Measurements from ENCODE around the gene MACROD1.
"Not testable (repeated sequence)": the region's sequence is repeated elsewhere in the genome, so short reads cannot be mapped to it uniquely, and the experiment has no call there.

The MACROD1 gene

DNA sequence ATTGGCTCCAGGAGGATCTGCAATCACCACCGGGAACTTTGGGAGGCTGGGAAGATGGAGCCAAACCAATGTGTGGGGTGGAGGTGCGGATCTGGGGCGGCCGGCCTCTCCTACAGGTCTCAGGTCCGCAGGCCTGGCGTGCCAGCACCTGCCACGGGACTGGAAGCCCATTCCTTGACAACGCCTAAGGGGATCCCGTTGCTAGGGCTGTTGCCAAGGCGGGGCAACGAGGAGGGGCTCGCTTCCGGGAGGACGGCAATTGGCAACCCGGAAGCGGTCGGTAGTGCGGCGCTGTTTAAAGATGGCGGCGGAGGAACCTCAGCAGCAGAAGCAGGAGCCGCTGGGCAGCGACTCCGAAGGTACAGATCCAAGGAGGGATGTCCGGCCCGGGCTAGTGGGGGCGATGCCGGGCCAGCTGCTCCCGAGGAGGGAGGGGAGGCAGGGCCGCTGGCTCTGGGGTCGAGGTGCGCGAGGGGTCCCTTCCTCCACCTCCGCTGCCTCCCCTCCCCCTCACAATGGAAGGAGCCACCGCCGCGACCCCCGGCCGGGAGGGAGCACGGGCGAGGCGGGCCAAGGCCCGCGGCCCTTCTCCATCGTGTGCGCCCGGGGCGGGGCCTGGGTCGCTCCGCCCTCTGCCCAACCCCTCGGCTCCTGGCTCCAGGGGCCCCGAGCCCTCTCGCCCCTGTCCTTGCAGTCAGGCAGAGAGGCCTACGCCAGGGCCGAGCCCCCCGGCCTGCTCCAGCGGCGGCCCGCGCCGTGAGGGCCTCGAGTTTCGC lies 179.6 kb downstream of the MACROD1 start, which contains the start of gene OTUB1:
Gene OTUB1 (plus strand): TSS at position 283 of the 776 bp plus-strand sequence. CDS start 19 bp downstream, at position 302.
- TF ChIP-seq CTCF (conservative IDR thresholded peaks at IDR 0.05; ENCODE audit: control insufficient read depth, insufficient read depth, low read depth, low read length), result no peak
- H3K4me3 ChIP-seq (ENCODE audit: control insufficient read depth, low read depth, low read length), result peak within 1 kb of the TSS; percentile 84
- DNase-seq (ENCODE audit: low read depth), result peak; percentile 82

DNA sequence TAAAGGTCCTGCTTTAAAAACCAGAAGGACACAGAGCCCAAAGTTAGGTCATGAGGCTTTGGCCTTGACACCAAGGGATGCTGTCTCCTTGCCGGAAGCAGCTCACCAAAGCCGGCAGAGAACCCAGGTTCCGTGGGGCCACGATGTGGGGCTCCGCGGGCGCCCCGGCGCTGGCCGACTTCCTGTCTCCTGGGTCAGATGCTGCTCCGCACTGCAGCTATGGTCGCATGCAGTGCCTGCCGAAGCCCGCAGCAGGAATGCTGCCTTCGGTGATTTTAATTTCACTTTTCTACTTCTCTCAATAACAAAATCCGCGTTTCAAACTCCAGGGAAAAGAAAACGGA lies 180.1 kb downstream of the MACROD1 start:
- no peak for TF ChIP-seq CTCF (conservative IDR thresholded peaks at IDR 0.05; ENCODE audit: control insufficient read depth, insufficient read depth, low read depth, low read length)
- H3K4me3 ChIP-seq (ENCODE audit: control insufficient read depth, low read depth, low read length), result peak overlapping the region; percentile 84
- DNase-seq (ENCODE audit: low read depth), result no peak

DNA sequence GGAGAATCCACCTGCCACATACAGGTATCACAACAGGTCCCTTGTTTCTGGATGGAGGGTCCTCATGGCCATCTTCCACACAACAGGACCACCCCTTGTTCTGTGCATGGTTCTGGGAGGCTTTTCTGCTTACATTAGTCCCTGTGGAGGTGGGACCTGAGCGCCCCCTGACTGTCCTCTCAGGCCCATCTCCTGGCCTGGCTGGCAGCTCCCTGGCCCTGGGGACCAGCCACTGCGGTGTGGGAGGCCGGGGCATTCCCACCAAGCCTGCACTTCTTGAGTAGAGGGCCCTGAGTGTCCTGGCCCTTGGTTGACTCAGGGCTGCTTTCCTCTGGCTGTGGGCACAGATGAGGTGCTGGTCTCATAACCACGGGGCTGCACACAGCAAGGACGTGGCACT lies 186.5 kb downstream of the MACROD1 start:
- no peak for DNase-seq (ENCODE audit: low read depth)
- TF ChIP-seq CTCF (conservative IDR thresholded peaks at IDR 0.05; ENCODE audit: control insufficient read depth, insufficient read depth, low read depth, low read length), result no peak
- no peak overlapping the region for H3K4me3 ChIP-seq (ENCODE audit: control insufficient read depth, low read depth, low read length)

GRCh38 chr11:63978551-63979239 lies 187.2 kb downstream of the MACROD1 start:
- TF ChIP-seq CTCF (conservative IDR thresholded peaks at IDR 0.05; ENCODE audit: control insufficient read depth, insufficient read depth, low read depth, low read length), result no peak
- no peak for DNase-seq (ENCODE audit: low read depth)
- H3K4me3 ChIP-seq (ENCODE audit: control insufficient read depth, low read depth, low read length), result no peak overlapping the region

DNA sequence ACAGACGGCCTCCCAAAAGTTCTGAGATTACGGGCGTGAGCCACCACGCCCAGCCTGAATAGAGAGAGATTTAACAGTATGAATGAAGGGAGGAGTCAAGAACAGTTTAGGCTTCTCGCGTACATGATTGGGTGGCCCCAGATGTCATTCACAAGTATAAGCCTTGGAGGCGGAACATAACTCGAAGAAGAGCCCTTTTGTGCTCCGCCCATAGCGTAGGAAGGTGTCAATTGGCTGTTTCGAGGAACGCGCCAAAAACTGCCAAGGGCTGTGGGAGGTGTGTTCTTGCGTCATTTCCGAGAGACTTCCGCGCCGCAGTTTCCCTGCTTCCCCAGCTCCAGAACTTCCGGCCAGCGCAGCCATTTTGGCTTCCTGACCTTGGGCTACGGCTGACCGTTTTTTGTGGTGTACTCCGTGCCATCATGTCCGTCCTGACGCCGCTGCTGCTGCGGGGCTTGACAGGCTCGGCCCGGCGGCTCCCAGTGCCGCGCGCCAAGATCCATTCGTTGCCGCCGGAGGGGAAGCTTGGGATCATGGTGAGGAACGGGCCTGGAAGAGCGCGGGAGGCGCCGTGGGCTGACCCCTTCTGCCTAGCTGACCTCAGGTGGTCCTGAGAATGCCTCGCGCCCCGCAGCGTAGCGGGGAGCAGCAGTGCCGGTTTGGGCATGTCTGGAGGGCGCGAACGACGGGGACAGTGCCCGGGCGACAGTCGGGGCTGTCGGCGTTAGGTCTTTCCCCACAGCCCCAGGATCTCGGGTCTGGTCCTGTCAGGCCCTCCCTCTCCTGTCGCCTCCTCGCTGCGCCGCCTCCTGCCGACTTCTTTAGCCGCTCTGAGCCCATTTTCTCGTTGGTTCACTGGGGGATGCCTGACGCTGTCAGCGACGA lies 191.4 kb downstream of the MACROD1 start, which contains the start of gene COX8A:
Gene COX8A (plus strand): TSS at position 362 of the 885 bp plus-strand sequence. CDS start 61 bp downstream, at position 423.
- peak within 1 kb of the TSS; percentile 91 for H3K4me3 ChIP-seq (ENCODE audit: control insufficient read depth, low read depth, low read length)
- TF ChIP-seq CTCF (conservative IDR thresholded peaks at IDR 0.05; ENCODE audit: control insufficient read depth, insufficient read depth, low read depth, low read length), result no peak
- DNase-seq (ENCODE audit: low read depth), result peak; percentile 100

GRCh38 chr11:63973912-63974258 lies 192.0 kb downstream of the MACROD1 start:
- H3K4me3 ChIP-seq (ENCODE audit: control insufficient read depth, low read depth, low read length); DNase-seq (ENCODE audit: low read depth): not testable (repeated sequence)

All from fibroblast of mammary gland (primary cell).